Astrocyte of the cerebellum (primary cell): ENCODE results near the gene S1PR1.
"Not testable (repeated sequence)": the region's sequence is repeated elsewhere in the genome, so short reads cannot be mapped to it uniquely, and the experiment has no call there.

Experiments used
- DNase-seq: peaks from one replicate; pipeline ENCODE4 v3.0.0-alpha.2; 2011; ENCODE audit warnings: low read depth
- H3K4me3 ChIP-seq: 2 replicates; pipeline ENCODE4 v1.5.1; 2011; ENCODE audit warnings: mild to moderate bottlenecking, low read depth, low read length, moderate library complexity
- in situ Hi-C: cut with HindIII; loops from 2 replicates; pipeline ENCODE4 v1.10.0; 2017; ENCODE audit warnings: low sequenced_read_pairs
- TF ChIP-seq, protein P1 (sequence below): IDR thresholded peaks from 2 replicates; pipeline ENCODE4 v1.5.1; 2012; ENCODE audit warnings: low read length, low read depth, moderate library complexity, mild to moderate bottlenecking; ENCODE audit errors: missing control alignments

The S1PR1 gene

DNA sequence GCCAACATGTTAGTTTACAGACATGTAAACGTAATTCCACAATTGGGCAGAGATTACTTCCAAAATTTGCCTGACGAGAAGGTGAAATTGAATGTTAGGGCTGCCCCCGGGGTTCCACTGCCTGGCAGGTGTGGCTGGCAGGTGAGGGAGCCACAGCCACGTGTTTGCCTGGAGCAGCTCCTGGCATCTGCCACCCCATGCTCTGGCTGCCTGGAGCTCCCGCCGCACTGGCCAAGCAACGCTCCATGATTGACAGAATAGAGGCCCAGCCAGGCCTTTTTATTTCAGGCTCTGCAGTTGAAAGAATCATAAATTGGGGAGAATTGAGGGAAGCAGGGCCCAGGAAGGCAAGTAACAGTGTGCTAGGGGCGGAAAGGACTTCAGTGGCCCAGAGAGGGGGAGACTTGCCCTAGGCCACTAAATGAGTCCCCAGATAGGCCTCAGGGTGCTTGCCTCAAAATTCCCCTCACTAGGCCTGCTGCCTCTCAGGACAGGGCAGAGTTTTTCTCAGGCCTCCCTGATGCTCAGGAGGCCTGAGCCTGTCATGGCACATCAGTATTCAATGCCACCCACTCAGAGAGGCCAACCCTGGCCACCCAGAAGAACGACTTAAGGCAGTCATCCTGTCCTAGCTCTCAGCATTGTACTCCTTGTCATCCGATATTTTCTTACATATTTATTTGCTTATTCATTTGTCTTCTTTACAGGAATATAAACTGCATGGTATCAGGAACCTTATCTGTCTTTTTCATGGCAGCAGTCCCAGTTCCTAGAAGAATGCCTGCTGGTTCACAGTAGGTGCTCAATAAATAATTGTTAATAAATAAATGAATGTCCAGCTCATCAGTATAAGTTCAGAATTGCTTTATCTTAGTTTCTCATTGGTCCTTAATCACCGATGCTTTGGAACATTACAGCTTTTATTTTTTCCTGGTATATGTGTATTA is 16.6 kb upstream of the S1PR1 start:
- no peak for DNase-seq
- TF ChIP-seq, protein P1, sequence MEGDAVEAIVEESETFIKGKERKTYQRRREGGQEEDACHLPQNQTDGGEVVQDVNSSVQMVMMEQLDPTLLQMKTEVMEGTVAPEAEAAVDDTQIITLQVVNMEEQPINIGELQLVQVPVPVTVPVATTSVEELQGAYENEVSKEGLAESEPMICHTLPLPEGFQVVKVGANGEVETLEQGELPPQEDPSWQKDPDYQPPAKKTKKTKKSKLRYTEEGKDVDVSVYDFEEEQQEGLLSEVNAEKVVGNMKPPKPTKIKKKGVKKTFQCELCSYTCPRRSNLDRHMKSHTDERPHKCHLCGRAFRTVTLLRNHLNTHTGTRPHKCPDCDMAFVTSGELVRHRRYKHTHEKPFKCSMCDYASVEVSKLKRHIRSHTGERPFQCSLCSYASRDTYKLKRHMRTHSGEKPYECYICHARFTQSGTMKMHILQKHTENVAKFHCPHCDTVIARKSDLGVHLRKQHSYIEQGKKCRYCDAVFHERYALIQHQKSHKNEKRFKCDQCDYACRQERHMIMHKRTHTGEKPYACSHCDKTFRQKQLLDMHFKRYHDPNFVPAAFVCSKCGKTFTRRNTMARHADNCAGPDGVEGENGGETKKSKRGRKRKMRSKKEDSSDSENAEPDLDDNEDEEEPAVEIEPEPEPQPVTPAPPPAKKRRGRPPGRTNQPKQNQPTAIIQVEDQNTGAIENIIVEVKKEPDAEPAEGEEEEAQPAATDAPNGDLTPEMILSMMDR, result no peak
- in situ Hi-C loops, result no loop called here
- no peak overlapping the region for H3K4me3 ChIP-seq

DNA sequence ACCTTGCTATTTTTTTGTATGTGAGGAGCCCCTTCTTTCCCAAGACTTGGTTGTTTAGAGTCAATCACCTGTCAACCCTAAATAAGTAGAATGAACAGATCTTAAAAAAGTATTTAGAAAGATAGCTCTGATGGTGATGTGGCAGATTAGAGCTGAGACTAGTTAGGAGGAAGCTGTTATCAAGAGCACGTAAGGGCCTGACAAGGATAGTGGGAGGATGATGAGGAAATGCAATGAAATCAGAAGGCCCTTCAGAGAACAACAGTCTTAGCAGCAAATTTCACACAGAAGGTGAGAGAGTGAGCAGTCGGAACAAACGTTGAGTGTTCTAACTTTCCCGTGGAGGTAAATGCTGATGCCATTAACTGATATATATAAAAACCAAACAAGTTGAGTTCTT is 15.9 kb upstream of the S1PR1 start:
- TF ChIP-seq, protein P1, result no peak
- no peak for DNase-seq
- in situ Hi-C loops, result no loop called here
- H3K4me3 ChIP-seq, result no peak overlapping the region

DNA sequence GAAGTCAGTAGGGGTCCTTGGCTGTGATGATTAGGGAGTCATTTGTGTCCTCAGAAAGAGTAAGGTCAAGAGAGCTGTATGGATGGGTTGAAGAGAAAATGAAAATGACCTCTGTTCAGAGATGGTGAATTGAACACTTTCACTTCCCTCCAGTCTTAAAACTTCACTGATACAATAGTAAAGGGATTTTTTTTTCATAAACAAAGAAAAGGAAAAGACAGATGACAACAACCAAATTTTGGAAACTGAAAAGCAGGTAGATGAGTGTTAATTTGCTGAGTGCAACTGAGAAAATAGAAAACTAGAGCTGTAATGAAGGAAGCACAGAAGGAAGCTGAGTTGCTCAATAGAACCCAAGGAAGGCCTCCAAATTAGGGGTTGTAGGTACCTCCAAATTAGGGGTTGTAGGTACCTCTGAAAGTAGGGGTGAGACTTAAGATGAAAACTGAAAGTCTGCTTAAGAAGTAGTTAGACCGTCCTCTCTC is 14.8 kb upstream of the S1PR1 start:
- DNase-seq, result no peak
- TF ChIP-seq, protein P1, result no peak
- in situ Hi-C loops, result no loop called here
- no peak overlapping the region for H3K4me3 ChIP-seq

DNA sequence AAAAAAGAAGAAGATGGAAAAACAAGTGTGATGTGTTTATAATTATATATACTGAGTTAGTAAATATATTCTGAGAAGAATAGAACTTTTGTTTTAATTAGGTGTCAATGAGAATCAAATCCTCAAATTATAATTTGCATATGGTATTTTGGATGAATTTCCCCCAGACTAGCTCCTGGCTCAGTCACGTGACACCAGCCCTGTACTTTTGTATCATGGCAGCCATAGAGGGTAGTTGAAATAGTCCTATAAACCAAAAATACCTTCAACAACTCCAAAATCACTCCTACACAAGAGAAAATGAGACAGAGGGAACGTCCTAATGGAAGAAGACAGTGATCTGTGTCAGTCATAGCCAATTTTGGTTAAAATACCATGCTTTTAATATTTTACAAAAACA is 9.0 kb upstream of the S1PR1 start:
- in situ Hi-C loops, result no loop called here
- DNase-seq, result no peak
- TF ChIP-seq, protein P1, result no peak
- H3K4me3 ChIP-seq, result no peak overlapping the region

DNA sequence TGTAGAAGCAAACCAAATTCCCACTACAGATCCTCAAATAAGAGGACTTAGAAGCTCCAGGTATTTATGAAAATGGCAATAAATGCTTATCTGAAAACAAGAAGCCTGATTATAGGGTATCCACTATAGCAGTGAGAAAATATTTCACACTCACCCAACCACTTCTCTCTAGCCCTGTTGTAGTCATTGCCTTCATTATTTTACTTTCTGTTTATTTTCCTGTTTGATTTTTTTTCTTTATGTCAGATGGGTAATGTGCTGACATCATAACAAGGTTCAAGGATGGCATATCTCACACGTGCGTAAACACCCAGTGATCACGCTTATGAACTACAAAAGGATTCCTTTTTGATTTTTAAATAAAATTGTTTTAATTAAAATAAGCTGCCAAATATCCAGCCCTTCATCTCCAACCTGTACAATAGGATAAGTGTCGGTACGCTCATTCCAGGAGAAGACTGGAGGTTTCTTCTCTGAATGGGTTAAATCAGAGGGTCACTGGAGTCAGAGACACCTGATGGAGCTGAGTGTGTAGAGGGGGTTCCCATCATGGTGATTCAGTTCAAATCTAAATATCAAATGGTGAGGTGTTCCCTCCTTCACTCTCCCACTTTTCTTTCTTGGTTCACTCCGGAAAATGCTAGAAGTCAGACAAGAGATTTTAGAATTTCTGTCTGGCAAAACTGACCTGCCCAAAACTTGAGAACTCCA is 8.2 kb upstream of the S1PR1 start:
- no peak for DNase-seq
- H3K4me3 ChIP-seq, result no peak overlapping the region
- TF ChIP-seq, protein P1, result no peak
- in situ Hi-C loops, result no loop called here

DNA sequence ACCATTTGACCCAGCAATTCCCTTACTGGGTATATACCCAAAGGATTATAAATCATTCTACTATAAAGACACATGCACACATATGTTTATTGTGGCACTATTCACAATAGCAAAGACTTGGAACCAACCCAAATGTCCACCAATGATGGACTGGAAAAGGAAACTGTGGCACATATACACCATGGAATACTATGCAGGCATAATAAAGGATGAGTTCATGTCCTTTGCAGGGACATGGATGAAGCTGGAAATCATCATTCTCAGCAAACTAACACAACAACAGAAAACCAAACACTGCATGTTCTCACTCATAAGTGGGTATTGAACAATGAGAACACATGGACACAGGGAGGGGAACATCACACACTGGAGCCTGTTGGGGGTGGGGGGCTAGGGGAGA is 4.6 kb upstream of the S1PR1 start:
- in situ Hi-C loops, H3K4me3 ChIP-seq, DNase-seq: not testable (repeated sequence)

DNA sequence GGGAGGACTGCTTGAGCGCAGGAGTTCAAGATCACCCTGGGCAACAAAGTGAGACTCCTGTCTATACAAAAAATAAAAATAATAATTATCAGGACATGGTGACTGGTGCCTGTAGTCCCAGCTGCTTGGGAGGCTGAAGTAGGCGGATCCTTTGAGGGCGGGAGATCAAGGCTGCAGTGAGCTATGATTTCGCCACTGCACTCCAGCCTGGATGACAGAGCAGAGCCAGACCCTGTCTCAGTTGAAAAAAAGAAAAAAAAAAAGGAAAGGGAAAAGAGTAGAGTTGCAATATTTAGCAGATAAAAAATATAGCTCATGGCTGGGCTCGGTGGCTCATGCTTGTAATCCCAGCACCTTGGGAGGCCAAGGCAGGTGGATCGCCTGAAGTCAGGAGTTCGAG is 3.3 kb upstream of the S1PR1 start:
- no peak overlapping the region for H3K4me3 ChIP-seq
- in situ Hi-C loops, result no loop called here
- TF ChIP-seq, protein P1, result no peak
- DNase-seq, result no peak
